ENCODE results near the gene STXBP4. TPM values are rescaled to one million over a fixed set of nuclear protein-coding genes. Genes with fewer than 3 reads are reported as not detected.

The STXBP4 gene
- total RNA-seq, 6 donors from 2014 or later = 9.1 to 24.7 (median 11.9) TPM

- H3K27ac ChIP-seq = no peak overlapping the region
- no peaks in the 10 kb centered on the region for H3K9me3 ChIP-seq
- H3K4me3 ChIP-seq = no peak overlapping the region
- peaks cover 0 to 10% (median 3%) of the 10 kb centered on the region in 4 donors for H3K4me1 ChIP-seq
- no peak for ATAC-seq (ENCODE audit: low FRiP score in 2 of 2)
- DNase-seq = no peak
- H3K27me3 ChIP-seq = no peaks in the 10 kb centered on the region
- TF ChIP-seq CTCF (IDR thresholded peaks at IDR 0.05) (no peak), POLR2A (IDR thresholded peaks at IDR 0.05) (no peak), POLR2AphosphoS5 (IDR thresholded peaks at IDR 0.05) (no peak), EP300 (IDR thresholded peaks at IDR 0.05) (no peak)
- H3K36me3 ChIP-seq = no peaks in the 10 kb centered on the region
Observed at GRCh38 chr17:55121268-55121667, 152.7 kb downstream of the STXBP4 start.

GRCh38 chr17:55122114-55122513 lies 153.5 kb downstream of the STXBP4 start:
- Histone ChIP-seq H3K4me1 (peaks cover 0 to 1% (median under 1%) of the 10 kb centered on the region in 4 donors), H3K36me3 (no peaks in the 10 kb centered on the region), H3K4me3 (no peak overlapping the region), H3K9me3 (no peaks in the 10 kb centered on the region), H3K27ac (no peak overlapping the region), H3K27me3 (no peaks in the 10 kb centered on the region)
- no peak for TF ChIP-seq POLR2AphosphoS5 (IDR thresholded peaks at IDR 0.05)
- TF ChIP-seq EP300 (IDR thresholded peaks at IDR 0.05) = no peak
- TF ChIP-seq POLR2A (IDR thresholded peaks at IDR 0.05) = no peak
- TF ChIP-seq CTCF (IDR thresholded peaks at IDR 0.05) = no peak
- WGBS, 2 donors = 94 to 97% methylated on average over 2 of the region's 2 CpGs
- no peak for ATAC-seq (ENCODE audit: low FRiP score in 2 of 2)
- no peak for DNase-seq

DNA sequence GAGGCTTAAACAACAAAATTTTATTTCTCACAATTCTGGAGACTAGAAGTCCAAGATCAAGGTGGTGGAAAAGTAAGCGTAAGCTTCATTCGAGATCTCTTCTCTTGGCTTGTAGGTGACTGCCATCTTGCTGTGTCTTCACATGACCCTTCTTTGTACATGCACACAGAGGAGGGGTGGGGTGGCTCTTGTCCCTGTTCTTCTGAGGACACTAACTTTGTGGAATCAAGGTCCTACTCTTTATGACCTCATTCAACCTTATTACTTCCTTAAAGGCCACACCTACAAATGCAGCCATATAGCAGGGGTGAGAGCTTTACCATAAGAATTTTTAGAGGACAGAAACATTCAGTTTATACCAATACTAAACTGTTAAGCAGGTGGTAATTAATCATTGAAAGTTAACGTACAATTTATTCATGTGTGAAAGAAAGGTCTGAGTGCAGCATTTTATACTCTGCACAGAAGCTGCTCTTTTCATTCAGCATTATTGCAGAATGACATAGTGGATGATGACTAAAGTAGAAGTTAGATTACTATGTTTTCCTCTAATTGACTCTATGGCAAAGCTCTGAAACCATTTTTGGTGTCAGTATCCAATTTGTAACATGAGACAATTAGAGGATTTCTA lies 156.3 kb downstream of the STXBP4 start:
- no peaks in the 10 kb centered on the region for H3K27me3 ChIP-seq
- ATAC-seq (ENCODE audit: low FRiP score in 2 of 2) (no peak), DNase-seq (no peak)
- H3K36me3 ChIP-seq = no peaks in the 10 kb centered on the region
- no peak overlapping the region for H3K4me3 ChIP-seq
- H3K9me3 ChIP-seq = no peaks in the 10 kb centered on the region
- TF ChIP-seq EP300 (IDR thresholded peaks at IDR 0.05) = no peak
- no peak for TF ChIP-seq POLR2AphosphoS5 (IDR thresholded peaks at IDR 0.05)
- TF ChIP-seq CTCF (IDR thresholded peaks at IDR 0.05) = no peak
- H3K4me1 ChIP-seq = no peaks in the 10 kb centered on the region
- 87 to 94% methylated on average over 3 of the region's 3 CpGs for WGBS, 2 donors
- no peak overlapping the region for H3K27ac ChIP-seq

GRCh38 chr17:55133583-55133982 lies 165.0 kb downstream of the STXBP4 start:
- DNase-seq (no peak), ATAC-seq (ENCODE audit: low FRiP score in 2 of 2) (no peak)
- Histone ChIP-seq H3K4me1 (no peaks in the 10 kb centered on the region), H3K4me3 (no peak overlapping the region), H3K27me3 (no peaks in the 10 kb centered on the region), H3K36me3 (no peaks in the 10 kb centered on the region), H3K27ac (no peak overlapping the region), H3K9me3 (no peaks in the 10 kb centered on the region)
- 63 to 92% methylated on average over 2 of the region's 2 CpGs for WGBS, 2 donors
- no peak for TF ChIP-seq CTCF (IDR thresholded peaks at IDR 0.05)
- no peak for TF ChIP-seq POLR2A (IDR thresholded peaks at IDR 0.05)
- no peak for TF ChIP-seq POLR2AphosphoS5 (IDR thresholded peaks at IDR 0.05)
- no peak for TF ChIP-seq EP300 (IDR thresholded peaks at IDR 0.05)

- no peak for DNase-seq
- TF ChIP-seq POLR2AphosphoS5 (IDR thresholded peaks at IDR 0.05) (no peak), EP300 (IDR thresholded peaks at IDR 0.05) (no peak), CTCF (IDR thresholded peaks at IDR 0.05) (no peak), POLR2A (IDR thresholded peaks at IDR 0.05) (no peak)
- WGBS, 2 donors = 81% methylated on average over 1 of the region's 1 CpG
- Histone ChIP-seq H3K4me1 (no peaks in the 10 kb centered on the region), H3K4me3 (no peak overlapping the region), H3K27me3 (no peaks in the 10 kb centered on the region), H3K36me3 (no peaks in the 10 kb centered on the region), H3K27ac (no peak overlapping the region), H3K9me3 (no peaks in the 10 kb centered on the region)
- no peak for ATAC-seq (ENCODE audit: low FRiP score in 2 of 2)
Observed at GRCh38 chr17:55134486-55135157, 166.1 kb downstream of the STXBP4 start.
